ENCODE measurements around the gene BET1L.
"Not testable (repeated sequence)": the region's sequence is repeated elsewhere in the genome, so short reads cannot be mapped to it uniquely, and the experiment has no call there.

The BET1L gene

GRCh38 chr11:227824-228379 is 20.7 kb upstream of the BET1L start:
- no peak for DNase-seq

DNA sequence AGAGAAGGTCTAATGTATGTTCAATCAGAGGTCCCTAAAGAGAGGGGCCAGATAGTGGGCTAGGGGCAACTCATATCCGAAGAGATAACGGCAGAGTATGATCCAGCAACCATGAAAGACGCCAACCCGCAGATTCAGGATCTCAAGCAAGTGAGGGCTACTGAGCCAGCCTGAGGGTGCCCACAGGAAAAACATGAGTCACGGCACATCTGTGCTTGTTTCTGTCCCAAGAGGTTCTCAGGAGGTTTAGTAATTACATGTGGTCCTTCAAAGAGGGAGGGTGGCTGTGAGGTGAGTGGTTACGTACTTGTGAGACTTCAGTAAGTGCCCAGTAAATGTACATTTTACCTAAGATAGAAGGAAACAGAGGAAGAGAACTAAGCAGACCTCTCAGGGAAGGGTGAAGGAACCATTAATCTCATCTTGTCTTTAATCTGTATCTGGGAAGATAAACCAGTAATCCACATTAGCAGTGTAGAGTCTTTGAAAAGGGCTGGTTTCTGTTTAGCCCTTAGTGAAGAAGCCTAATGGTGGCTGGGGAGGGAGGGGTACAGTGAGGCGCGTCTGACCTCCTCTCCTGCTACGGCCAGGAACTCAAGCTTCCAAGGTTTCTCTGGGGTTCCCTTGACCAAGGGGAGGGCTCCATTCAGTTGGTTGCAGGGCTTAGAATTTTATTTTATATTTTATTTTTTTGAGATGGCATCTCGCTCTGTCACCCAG is 18.7 kb upstream of the BET1L start:
- no peak for DNase-seq

- DNase-seq = no peak
These were observed 17.2 kb upstream of the BET1L start for GRCh38 chr11:224424-224823.

DNA sequence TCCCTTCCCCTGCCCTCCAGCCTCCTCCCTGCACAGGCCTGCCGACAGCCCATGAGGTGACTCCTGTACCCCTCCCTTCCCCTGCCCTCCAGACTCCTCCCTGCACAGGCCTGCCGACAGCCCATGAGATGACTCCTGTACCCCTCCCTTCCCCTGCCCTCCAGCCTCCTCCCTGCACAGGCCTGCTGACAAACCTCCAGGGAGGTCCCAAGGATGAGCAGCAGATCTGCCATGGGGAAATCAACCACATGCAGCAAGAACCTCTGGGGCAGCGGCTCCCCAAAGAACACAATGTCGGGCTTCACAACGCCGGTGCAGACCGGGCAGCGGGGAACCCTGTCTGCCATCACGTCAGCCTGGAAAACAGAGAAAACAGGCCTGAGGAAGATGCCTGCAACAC is 16.7 kb upstream of the BET1L start:
- DNase-seq = no peak

- DNase-seq = no peak
These were observed 16.0 kb upstream of the BET1L start for GRCh38 chr11:223026-223789.

DNA sequence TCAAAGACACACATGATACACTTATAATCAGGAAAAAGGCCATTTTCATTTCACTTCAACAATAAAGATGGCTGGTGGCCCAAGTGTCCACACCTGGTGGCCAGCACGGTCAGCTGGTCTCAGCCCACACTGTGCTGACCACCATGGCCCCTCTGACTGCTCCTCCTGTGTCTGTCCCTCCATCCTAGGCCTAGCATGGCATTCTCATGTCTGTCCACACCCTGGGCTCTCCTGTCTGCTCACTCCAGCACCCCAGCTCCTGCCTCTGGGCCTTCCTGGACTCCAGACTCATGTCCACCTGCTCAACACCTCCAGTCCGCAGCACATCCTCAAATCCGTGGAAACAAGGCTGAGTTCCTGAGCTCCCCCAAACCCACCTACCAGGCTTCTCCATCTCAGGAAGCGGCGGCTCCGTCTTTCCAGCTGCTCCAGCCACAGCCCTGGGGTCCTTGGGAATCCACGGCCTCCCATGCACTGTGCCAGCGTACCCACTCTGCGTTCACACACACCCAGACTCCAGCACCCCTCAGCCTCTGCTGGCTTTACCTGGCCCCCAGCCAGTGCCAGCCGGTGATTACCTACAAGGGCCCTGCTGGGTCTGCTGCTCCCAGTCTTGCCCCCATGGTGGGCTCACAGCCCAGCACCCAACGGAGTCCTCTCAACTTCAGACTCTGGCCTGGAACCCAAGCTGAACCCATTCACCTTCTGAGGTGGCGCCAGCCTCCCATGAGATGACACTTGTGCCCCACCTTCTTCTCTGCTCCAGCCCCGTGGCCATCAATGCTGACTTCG is 15.0 kb upstream of the BET1L start:
- DNase-seq = no peak

- DNase-seq = no peak
These were observed 14.3 kb upstream of the BET1L start for GRCh38 chr11:221539-221938.

DNA sequence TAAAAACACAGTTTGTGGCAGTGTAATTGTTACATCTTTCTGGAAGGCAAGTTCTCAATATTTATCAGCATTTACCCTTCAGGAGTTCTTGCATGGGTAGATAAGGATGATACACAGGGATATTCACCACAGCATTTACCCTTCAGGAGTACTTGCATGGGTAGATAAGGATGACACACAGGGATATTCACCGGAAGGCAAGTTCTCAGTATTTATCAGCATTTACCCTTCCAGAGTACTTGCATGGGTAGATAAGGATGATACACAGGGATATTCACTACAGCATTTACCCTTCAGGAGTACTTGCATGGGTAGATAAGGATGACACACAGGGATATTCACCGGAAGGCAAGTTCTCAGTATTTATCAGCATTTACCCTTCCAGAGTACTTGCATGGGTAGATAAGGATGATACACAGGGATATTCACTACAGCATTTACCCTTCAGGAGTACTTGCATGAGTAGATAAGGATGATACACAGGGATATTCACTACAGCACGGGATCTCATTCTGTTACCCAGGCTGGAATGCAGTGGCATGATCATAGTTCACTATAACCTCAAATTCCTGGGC is 13.5 kb upstream of the BET1L start:
- DNase-seq = not testable (repeated sequence)

- DNase-seq = no peak
These were observed 11.8 kb upstream of the BET1L start for GRCh38 chr11:218815-219593.

DNA sequence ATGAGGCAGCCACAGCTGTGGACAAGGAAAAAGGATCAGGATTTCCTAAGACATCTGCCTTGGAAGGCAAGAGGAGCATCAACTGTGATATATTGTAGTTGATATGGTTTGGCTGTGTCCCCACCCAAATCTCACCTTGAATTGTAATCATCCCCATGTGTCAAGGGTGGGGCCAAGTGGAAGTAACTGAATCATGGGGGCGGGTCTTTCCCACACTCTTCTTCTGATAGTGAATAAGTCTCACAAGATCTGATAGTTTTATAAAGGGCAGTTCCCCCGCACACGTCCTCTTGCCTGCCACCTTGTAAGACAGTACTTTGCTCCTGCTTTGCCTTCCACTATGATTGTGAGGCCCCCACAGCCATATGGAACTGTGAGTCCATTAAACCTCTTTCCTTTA is 10.5 kb upstream of the BET1L start:
- DNase-seq = no peak

- peak; percentile 15 for DNase-seq
These were observed 9.1 kb upstream of the BET1L start for GRCh38 chr11:216081-216974.

DNA sequence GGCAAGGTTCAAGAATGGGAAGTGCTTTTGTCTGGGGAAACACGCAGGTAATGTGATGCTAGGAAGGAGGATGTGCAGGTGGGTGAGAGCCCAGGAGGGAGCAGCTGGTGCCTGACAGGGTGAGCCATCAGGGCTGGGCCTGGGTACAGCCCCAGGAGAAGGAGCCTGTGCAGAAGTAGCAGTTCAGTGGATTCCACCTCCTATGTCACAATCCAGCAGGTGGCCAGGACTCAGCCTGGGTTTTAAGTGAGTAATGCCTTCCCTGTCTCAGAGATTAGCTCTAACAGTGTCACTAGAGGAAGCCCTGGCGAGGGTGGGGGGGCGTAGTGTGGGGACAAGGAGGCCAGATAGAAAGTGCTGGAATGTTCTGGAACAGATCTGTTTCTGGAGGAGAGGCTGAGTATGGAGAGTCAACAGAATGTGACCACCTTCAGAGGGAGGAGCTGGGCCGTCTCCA is 8.4 kb upstream of the BET1L start:
- peak; percentile 15 for DNase-seq

- no peak for DNase-seq
These were observed 6.9 kb upstream of the BET1L start for GRCh38 chr11:214083-214482.

GRCh38 chr11:213111-213510 is 5.9 kb upstream of the BET1L start:
- DNase-seq = no peak

DNA sequence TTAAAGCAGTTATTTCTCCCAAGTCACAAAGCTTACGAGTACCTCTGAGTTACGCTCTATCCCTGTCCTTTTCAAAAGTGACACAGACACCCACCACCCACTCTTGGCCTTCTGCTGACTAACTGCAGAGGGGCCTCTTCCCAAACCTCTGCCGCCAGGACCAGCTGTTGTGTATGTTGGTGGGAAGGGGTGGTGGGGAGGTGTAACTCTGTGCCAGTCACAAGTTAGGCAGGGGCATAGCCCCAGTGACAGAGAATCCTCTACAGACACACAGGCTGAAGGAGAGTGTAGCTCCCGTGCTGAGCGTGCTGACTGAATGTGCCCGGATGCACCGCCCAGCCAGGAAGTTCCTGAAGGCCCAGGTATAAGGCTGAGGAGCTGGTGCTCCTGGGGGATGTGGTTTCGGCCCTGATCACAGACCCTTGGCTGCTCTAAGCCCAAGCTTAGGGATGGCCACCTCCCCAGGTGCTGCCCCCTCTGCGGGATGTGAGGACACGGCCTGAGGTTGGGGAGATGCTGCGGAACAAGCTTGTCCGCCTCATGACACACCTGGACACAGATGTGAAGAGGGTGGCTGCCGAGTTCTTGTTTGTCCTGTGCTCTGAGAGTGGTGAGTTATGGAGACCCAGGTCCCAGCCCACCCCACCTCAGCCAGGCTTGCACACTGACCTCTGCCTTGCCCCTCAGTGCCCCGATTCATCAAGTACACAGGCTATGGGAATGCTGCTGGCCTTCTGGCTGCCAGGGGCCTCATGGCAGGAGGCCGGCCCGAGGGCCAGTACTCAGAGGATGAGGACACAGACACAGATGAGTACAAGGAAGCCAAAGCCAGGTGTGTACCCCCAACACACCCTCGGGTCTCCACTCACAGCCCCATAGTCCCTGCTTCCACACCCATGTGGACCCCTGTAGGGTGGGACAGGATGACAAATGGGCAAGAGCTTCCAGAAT is 5.2 kb upstream of the BET1L start:
- DNase-seq = no peak

DNA sequence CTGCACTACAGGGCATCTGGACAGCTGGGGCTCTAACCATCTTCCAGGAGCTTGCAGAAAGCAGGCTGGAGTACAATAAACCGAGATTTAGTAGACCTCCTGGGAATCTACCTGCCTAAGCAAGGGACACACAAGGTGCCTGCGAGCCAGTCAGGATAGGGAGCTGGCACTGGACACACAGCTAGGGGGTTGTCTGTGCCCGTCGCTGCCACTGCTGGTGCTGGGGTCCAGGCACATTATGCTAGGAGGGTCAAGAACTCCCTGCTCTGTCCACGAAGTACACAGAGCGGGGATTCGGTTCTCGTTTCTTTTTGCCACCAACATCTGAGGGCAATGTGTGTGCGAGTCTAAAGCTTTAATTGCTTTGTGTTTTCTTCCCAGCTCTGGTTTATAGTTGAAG is 4.5 kb upstream of the BET1L start:
- DNase-seq = no peak

DNA sequence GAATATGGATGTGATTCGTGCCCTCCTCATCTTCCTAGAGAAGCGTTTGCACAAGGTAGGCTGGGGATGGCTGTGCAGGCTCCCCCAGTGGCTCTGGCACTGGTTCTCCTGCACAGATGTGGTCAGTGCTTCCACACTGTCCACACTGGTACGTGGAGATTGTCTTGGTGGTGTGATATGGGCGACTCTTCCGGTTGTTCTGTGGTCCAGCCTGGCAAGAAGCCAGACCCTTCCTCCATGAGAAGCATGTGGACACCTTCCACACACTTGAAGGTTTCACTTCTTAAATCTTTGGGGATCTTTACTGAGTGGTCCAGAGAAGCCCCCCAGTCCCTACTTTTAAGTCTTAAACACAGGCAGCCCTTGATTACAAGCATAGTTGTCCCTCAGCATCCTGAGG is 4.1 kb upstream of the BET1L start:
- DNase-seq = no peak

DNA sequence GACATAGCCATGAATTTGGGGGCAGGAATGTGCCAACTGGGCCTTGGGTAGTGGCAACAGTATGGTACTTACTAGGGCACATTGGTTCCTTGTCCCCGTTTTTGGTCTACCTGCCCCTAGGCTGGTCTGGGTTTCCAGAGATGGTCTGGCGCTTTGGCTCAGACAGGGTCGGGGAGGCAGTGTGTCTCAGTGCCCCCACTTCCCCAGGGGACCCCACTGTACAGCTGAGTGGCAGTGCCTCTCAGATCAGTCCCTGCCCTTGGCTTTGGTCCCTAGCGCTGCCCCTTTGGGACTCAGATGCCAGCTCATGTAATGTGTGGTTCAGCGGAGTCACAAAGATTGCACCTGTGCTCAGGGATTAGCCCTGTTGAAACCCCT is 3.6 kb upstream of the BET1L start:
- peak; percentile 13 for DNase-seq

- DNase-seq = peak; percentile 13
These were observed 3.1 kb upstream of the BET1L start for GRCh38 chr11:210122-210802.

Measured in activated T-cell treated with anti-CD3 and anti-CD28 coated beads, Interleukin-2, amount 50 U/mL, for 1 hour (primary cell).